CD4-positive, alpha-beta T cell (primary cell): ENCODE results near the gene OR5I1. TPM values are rescaled to one million over a fixed set of nuclear protein-coding genes. Genes with fewer than 3 reads are reported as not detected.

Experiments
- ATAC-seq: fragments of 200-7000 bp; cut with Tn5 transposase; one replicate; pipeline ENCODE4 v1.10.0; 2022; ENCODE audit warnings: mild to moderate bottlenecking; ENCODE audit not compliant: poor library complexity
- CTCF ChIA-PET: fragments of 350-600 bp; sonication (Branson Sonifier 250); formaldehyde crosslinking; loops from one replicate; lab custom pipeline; 2021; ENCODE audit warnings: antibody characterized with exemption, inconsistent platforms; lab: Charles Lee
- POLR2A ChIA-PET: fragments of 350-600 bp; sonication (Branson Sonifier 250); formaldehyde crosslinking; loops from one replicate; lab custom pipeline; 2021; ENCODE audit warnings: antibody characterized with exemption, inconsistent platforms; lab: Charles Lee
- DNase-seq, 14 experiments: peaks; one replicate each; pipeline ENCODE4 v3.0.0-alpha.2; 2013 to 2020; ENCODE audit warnings: mixed read lengths in 2 of 14
- H3K27ac ChIP-seq, 2 donors: one replicate each; pipeline versions ENCODE4 v1.5.1 to v1.7.0; 2013; ENCODE audit warnings: low read length in 2 of 2, low read depth in 1 of 2, mild to moderate bottlenecking in 1 of 2
- H3K27me3 ChIP-seq, 2 experiments: 1 replicate in 1 of 2; 2 replicates in 1 of 2; pipeline versions ENCODE4 v1.6.1 to v1.7.0; 2013; ENCODE audit warnings: low read length in 2 of 2, control low read depth in 1 of 2, mild to moderate bottlenecking in 1 of 2, moderate library complexity in 1 of 2; ENCODE audit not compliant: insufficient read depth in 2 of 2, control insufficient read depth in 1 of 2
- H3K36me3 ChIP-seq: one replicate; pipeline ENCODE4 v1.6.1; 2013; ENCODE audit warnings: low read length, control low read depth; ENCODE audit not compliant: insufficient read depth
- H3K4me1 ChIP-seq: one replicate; pipeline ENCODE4 v1.6.1; 2013; ENCODE audit warnings: low read length, control low read depth; ENCODE audit not compliant: insufficient read depth
- H3K4me3 ChIP-seq: one replicate; pipeline ENCODE4 v1.5.1; 2013; ENCODE audit warnings: mild to moderate bottlenecking, low read length, moderate library complexity
- H3K9me3 ChIP-seq, 2 experiments: 1 replicate in 1 of 2; 2 replicates in 1 of 2; pipeline versions ENCODE4 v1.6.1 to v1.7.0; 2013; ENCODE audit warnings: low read length in 2 of 2, mild to moderate bottlenecking in 2 of 2, control low read depth in 1 of 2, moderate library complexity in 1 of 2; ENCODE audit not compliant: control insufficient read depth in 1 of 2, insufficient read depth in 1 of 2
- H3K27ac Mint-ChIP-seq: one replicate; pipeline ENCODE4 v1.8.0; 2020; ENCODE audit warnings: mixed read lengths
- H3K27me3 Mint-ChIP-seq: one replicate; pipeline ENCODE4 v1.8.0; 2021; ENCODE audit warnings: mixed read lengths
- H3K36me3 Mint-ChIP-seq: one replicate; pipeline ENCODE4 v1.8.0; 2021; ENCODE audit warnings: low read depth, mixed read lengths
- H3K4me1 Mint-ChIP-seq: one replicate; pipeline ENCODE4 v1.8.0; 2021; ENCODE audit warnings: low read depth, mixed read lengths
- H3K4me3 Mint-ChIP-seq: one replicate; pipeline ENCODE4 v1.8.0; 2020; ENCODE audit warnings: mild to moderate bottlenecking, mixed read lengths
- H3K9me3 Mint-ChIP-seq: one replicate; pipeline ENCODE4 v1.8.0; 2020; ENCODE audit warnings: mixed read lengths
- intact Hi-C, 2 experiments: fragments of 100-400 bp; cut with DNase I in 1 of 2; cut with micrococcal nuclease in 1 of 2; formaldehyde crosslinking; loops; one replicate each; pipeline versions ENCODE4 v1.15.1 to v1.9.0; 2023 to 2025; cut with DNase I, micrococcal nuclease
- total RNA-seq, 174 experiments: library from RNA in 2 of 174; stranded (reverse) in 2 of 174; gene quantifications; one replicate each; pipeline ENCODE4 v1.2.3 and lab custom pipeline; 2021 to 2026
- TF ChIP-seq, protein P1 (sequence below): fragments of 200-600 bp; IDR thresholded peaks from one replicate; pipeline ENCODE4 v1.8.0; 2022; ENCODE audit warnings: antibody characterized with exemption, mild to moderate bottlenecking

Gene OR5I1
- total RNA-seq, 2 experiments from 2014 or later: not detected

DNA sequence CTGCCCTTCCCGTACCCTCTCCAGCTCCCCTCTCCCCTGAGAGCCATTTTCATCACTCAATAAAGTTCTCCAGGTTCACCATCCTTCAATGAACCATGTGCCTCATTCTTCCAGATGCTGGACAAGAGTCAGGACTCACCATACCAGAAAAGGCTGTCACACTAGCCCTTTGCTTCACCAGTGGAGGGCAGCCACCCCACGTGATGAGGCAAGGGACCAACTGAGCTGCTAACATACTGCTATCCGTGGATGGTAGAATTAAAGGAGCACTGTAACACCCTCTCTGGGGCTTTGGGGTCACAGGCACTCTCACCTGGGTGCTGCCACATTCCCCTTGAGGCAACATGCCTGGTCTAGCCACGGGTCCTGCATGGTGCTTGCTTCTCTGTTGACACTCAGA lies 13.1 kb upstream of the OR5I1 start:
- DNase-seq (no peak), ATAC-seq (no peak)
- CTCF ChIA-PET: no interaction called here
- H3K27ac ChIP-seq: no peak overlapping the region
- no peak overlapping the region for H3K4me3 ChIP-seq
- no peaks in the 10 kb centered on the region for H3K4me1 ChIP-seq
- peaks cover 0 to 10% of the 10 kb centered on the region in 2 experiments for H3K9me3 ChIP-seq
- H3K4me3 Mint-ChIP-seq: no peak overlapping the region
- H3K36me3 ChIP-seq: no peaks in the 10 kb centered on the region
- H3K9me3 Mint-ChIP-seq: no peaks in the 10 kb centered on the region
- TF ChIP-seq, protein P1, sequence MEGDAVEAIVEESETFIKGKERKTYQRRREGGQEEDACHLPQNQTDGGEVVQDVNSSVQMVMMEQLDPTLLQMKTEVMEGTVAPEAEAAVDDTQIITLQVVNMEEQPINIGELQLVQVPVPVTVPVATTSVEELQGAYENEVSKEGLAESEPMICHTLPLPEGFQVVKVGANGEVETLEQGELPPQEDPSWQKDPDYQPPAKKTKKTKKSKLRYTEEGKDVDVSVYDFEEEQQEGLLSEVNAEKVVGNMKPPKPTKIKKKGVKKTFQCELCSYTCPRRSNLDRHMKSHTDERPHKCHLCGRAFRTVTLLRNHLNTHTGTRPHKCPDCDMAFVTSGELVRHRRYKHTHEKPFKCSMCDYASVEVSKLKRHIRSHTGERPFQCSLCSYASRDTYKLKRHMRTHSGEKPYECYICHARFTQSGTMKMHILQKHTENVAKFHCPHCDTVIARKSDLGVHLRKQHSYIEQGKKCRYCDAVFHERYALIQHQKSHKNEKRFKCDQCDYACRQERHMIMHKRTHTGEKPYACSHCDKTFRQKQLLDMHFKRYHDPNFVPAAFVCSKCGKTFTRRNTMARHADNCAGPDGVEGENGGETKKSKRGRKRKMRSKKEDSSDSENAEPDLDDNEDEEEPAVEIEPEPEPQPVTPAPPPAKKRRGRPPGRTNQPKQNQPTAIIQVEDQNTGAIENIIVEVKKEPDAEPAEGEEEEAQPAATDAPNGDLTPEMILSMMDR: no peak
- no peaks in the 10 kb centered on the region for H3K27me3 ChIP-seq
- no peaks in the 10 kb centered on the region for H3K36me3 Mint-ChIP-seq
- intact Hi-C loops: no loop called here
- H3K4me1 Mint-ChIP-seq: no peaks in the 10 kb centered on the region
- H3K27me3 Mint-ChIP-seq: no peaks in the 10 kb centered on the region
- no peak overlapping the region for H3K27ac Mint-ChIP-seq
- POLR2A ChIA-PET: no interaction called here

DNA sequence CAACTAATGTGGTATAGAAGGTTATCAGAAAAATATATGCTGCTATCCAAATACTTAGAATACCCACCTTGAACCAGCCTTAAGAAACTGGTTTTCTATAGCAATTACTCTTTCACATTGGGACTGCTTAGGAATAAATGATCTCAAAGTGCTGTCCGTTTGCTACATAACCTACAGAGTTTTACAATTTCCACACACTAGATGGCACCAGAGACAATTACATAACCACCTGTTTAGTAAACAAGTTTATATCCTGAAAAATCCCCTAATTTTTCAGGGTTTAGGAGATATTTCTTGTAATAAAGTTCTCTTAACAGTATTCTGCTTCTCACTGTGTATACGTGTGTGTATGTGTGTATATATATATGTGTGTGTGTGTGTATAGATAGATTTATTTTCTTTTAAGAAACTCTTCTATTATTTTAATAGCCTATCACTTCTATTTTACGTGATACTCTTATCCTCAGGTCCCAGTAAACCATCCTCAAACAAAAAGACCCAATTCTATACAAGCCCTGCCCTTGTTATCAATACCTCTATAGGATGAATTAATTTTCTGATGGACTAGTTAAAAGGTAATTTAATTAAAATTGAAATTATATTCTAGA lies 6.7 kb upstream of the OR5I1 start:
- peaks cover 5% of the 10 kb centered on the region for H3K9me3 Mint-ChIP-seq
- no peak for DNase-seq
- H3K4me1 Mint-ChIP-seq: no peaks in the 10 kb centered on the region
- no peaks in the 10 kb centered on the region for H3K4me1 ChIP-seq
- no peak overlapping the region for H3K4me3 ChIP-seq
- CTCF ChIA-PET: no interaction called here
- no peaks in the 10 kb centered on the region for H3K36me3 ChIP-seq
- no peaks in the 10 kb centered on the region for H3K36me3 Mint-ChIP-seq
- POLR2A ChIA-PET: no interaction called here
- no peaks in the 10 kb centered on the region for H3K27me3 Mint-ChIP-seq
- TF ChIP-seq, protein P1: peak; percentile 18
- no peaks in the 10 kb centered on the region for H3K9me3 ChIP-seq
- H3K4me3 Mint-ChIP-seq: no peak overlapping the region
- no peak overlapping the region for H3K27ac Mint-ChIP-seq
- H3K27ac ChIP-seq: no peak overlapping the region
- no peak for ATAC-seq
- intact Hi-C loops: no loop called here
- H3K27me3 ChIP-seq: no peaks in the 10 kb centered on the region

DNA sequence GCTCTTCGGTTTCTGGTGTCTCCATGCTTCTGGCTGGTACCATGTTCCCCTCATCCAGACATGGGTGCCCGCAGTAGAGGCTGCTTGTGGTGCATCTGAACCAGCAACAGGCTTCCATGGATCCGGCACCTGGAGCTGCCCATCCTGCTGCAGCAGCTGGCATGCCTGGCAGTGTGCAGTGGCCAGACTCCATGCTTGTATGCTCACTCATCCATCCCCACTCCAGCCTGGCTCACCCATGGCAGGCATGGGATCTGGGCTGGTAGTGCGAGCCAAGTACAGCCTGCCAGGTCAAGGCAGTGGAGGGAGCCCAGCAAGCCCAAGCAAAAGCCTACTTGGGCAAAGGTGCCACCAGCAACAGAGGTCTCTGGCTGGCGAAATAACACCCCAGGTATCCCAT lies 15.7 kb downstream of the OR5I1 start:
- TF ChIP-seq, protein P1: no peak
- H3K27ac Mint-ChIP-seq: no peak overlapping the region
- no peaks in the 10 kb centered on the region for H3K4me1 ChIP-seq
- peaks cover 0 to 16% of the 10 kb centered on the region in 2 experiments for H3K9me3 ChIP-seq
- H3K4me3 Mint-ChIP-seq: no peak overlapping the region
- H3K36me3 Mint-ChIP-seq: no peaks in the 10 kb centered on the region
- H3K9me3 Mint-ChIP-seq: peaks cover 10% of the 10 kb centered on the region
- H3K36me3 ChIP-seq: no peaks in the 10 kb centered on the region
- ATAC-seq (no peak), DNase-seq (peak in 1 of 14 experiments; percentile 5)
- ChIA-PET CTCF (no interaction called here), POLR2A (no interaction called here)
- no peak overlapping the region for H3K4me3 ChIP-seq
- H3K27ac ChIP-seq: no peak overlapping the region
- no peaks in the 10 kb centered on the region for H3K27me3 Mint-ChIP-seq
- H3K27me3 ChIP-seq: no peaks in the 10 kb centered on the region
- intact Hi-C loops: no loop called here
- H3K4me1 Mint-ChIP-seq: no peaks in the 10 kb centered on the region
